H1 (cell line): Measurements from ENCODE around the gene FNDC1. TPM values are rescaled to one million over a fixed set of nuclear protein-coding genes. Genes with fewer than 3 reads are reported as not detected.

ENCODE experiments used
- HDAC2 ChIP-seq, 2 experiments: fragments of 300-600 bp in 1 of 2; sonication (generic) in 1 of 2; IDR thresholded peaks; 2 replicates each; pipeline ENCODE4 v1.6.1; 2011 to 2012; ENCODE audit warnings: low read depth in 2 of 2, low read length in 2 of 2, mild to moderate bottlenecking in 2 of 2, moderate library complexity in 2 of 2, borderline replicate concordance in 1 of 2, inconsistent platforms in 1 of 2
- NANOG ChIP-seq: IDR thresholded peaks from 2 replicates; pipeline ENCODE4 v1.6.1; 2011; ENCODE audit warnings: low read length, low read depth, mild to moderate bottlenecking, inconsistent platforms; ENCODE audit not compliant: insufficient read depth, poor library complexity, severe bottlenecking
- PHF8 ChIP-seq: fragments of 200-600 bp; sonication (generic); conservative IDR thresholded peaks from 2 replicates; pipeline ENCODE4 v1.7.1; 2012; ENCODE audit warnings: low read depth, mild to moderate bottlenecking, inconsistent platforms, low read length, moderate library complexity
- RXRA ChIP-seq: IDR thresholded peaks from 2 replicates; pipeline ENCODE4 v1.6.1; 2011; ENCODE audit warnings: low read depth, mild to moderate bottlenecking, low read length, moderate library complexity; ENCODE audit not compliant: insufficient read depth
- TAF1 ChIP-seq: IDR thresholded peaks from 2 replicates; pipeline ENCODE4 v1.6.1; 2011; ENCODE audit warnings: mild to moderate bottlenecking, low read depth, low read length
- TEAD4 ChIP-seq: IDR thresholded peaks from 2 replicates; pipeline ENCODE4 v1.6.1; 2012; ENCODE audit warnings: low read depth, low read length, inconsistent platforms, mixed read lengths
- polyA plus RNA-seq, 7 experiments: library from polyadenylated mRNA; depleted of rRNA in 3 of 7; stranded (reverse) in 5 of 7; unstranded in 2 of 7; fragments of >200 nt in 5 of 7; fragments of 200-250 nt in 2 of 7; gene quantifications; 1 replicate in 5 of 7; 2 replicates in 1 of 7; 4 replicates in 1 of 7; pipeline versions ENCODE4 v1.2.1 to v1.2.3, GENCODE V29; 2011 to 2013; ENCODE audit warnings: missing spikeins in 2 of 7, mixed read lengths in 2 of 7
- total RNA-seq: library from RNA; stranded (reverse); fragmentation: NEBNext Ultra II Directional; extraction: Animal tissue kit (Norgen Biotek cat#: 25700); gene quantifications from 2 replicates; pipeline ENCODE4 v1.2.1, GENCODE V29; 2021

The FNDC1 gene
- total and polyA plus RNA-seq, 2 of the 8 experiments (the other 6 are each of a cell fraction or from before 2014, with no cell fraction given) = 0.06 to 0.30 TPM

DNA sequence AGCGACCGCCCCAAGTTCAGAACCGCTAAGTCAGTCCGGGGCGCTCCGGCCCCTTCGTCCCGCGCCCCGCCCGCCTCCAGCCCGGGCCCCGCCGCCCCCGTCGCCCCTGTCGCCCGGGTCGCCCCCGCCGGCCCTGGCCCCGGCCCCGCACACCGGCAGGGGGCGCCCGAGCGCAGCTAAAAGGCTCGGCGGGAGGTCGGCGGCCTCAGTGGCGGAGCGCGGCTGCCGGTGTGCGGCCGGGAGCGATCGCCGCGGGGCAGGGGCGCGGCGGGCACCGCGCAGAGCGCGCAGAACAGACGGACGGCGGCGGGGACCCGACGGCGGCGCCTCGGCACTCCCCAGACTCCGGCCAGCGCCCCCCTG, at the start of gene FNDC1 (continued):
- no peak for TF ChIP-seq PHF8
- TF ChIP-seq TAF1 = peak; percentile 43; the same call in 1 of the 2 replicates
- TF ChIP-seq RXRA = no peak
- TF ChIP-seq TEAD4 = no peak
- TF ChIP-seq NANOG = no peak
- peak in 1 of 2 experiments; percentile 21; a peak in 1 of 4 replicates for TF ChIP-seq HDAC2 (IDR thresholded peaks at IDR 0.05; ENCODE audit: borderline replicate concordance in 1 of 2, low read depth in 2 of 2, low read length in 2 of 2)
